CD4-positive, alpha-beta T cell treated with Interleukin-17A for 4 hours (primary cell): ENCODE results near the gene CRYBG1.
"Not testable (repeated sequence)": the region's sequence is repeated elsewhere in the genome, so short reads cannot be mapped to it uniquely, and the experiment has no call there.

Experiments
- DNase-seq: peaks from one replicate; pipeline ENCODE4 v3.0.0-alpha.2; 2020; ENCODE audit warnings: mixed read lengths

The CRYBG1 gene

DNA sequence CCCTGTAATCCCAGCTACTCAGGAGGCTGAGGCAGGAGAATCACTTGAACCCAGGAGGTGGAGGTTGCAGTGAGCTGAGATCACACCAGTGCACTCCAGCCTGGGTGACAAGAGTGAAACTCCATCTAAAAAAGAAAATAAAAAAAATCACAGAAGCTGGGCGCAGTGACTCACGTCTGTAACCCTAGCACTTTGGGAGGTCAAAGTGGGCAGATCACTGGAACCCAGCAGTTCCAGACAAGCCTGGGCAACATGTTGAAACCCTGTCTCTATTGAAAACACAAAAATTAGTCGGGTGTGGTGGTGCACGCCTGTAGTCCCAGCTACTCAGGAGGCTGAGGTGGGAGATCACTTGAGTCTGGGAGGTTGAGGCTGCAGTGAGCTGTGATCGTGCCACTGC, 199.1 kb downstream of the CRYBG1 start:
- DNase-seq = not testable (repeated sequence)

DNA sequence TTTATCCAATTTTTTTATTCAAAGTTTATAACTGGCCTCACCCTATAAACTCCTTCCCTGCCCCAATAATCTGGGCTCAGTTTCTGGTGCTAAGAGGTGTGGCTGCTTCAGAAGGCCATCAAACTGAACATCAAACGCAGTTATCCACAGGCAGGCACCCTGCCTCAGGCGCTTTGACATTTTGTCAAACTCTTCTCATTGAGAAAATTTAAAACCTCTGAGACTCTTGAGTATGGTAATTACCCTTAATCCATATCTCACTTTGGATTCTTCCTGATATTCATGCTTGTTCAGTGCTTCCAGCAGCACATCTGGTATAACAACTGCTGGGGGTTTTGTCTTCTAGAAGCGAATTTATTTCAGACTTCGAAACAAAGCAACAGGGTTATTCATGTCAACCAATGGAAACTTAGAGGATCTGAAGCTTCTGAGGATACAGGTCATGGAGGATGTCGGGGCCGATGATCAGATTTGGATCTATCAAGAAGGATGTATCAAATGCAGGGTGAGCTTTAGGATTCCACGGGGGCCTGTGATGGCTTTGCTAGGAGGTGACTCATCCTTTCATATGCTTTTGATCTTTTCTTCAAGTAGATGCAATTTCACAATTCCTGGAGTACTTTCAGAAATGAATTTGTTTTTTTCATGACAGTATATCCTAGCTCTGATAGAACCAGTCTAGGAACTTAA, 200.6 kb downstream of the CRYBG1 start:
- peak; percentile 30 for DNase-seq

DNA sequence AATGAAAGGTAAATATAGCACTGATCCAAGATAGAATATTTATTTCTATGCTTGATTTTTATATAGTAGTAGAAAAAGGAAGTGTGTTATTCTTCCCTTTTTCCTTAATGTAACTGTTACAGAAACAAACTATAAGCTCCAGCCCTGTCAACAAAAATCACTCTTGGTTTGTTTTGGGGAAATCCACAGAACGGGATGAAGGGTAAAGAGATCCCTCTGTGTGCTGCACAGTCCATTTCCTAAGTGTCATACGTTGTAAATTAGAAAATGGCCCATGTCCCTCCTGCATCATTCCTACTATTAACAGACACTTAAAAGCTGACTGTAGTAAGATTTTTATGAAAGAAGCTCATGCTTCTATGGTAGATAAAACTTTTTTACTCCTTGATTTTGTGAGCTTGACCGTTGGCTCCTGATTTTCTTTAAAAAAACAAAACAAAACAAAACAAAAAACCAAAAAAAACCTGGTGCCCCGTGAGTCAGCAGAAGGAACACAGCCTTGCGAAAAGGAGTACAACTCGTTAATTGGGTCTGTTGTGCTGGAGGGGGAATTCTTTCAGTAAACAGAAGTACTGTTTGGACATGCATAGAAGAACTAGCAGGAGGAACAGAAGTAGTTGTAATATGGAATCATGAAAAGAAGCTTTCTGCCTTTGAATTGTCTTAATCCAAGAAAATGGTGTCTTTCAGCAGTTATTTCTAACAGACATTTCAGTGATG, 201.3 kb downstream of the CRYBG1 start:
- no peak for DNase-seq

DNA sequence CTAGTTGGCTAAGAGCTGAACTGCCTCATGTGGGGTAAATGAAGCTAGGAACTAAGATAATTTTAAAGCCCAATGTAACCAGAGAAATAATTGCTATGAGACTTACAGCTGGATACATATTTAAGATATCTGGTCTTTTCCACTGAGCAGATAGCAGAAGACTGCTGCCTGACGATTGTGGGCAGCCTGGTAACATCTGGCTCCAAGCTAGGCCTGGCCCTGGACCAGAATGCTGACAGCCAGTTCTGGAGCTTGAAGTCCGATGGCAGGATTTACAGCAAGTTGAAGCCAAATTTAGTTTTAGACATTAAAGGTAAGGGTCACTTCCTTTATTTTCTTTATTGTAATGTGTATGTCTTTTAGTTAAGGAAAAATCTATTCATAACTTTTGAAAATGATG, 203.1 kb downstream of the CRYBG1 start:
- no peak for DNase-seq

DNA sequence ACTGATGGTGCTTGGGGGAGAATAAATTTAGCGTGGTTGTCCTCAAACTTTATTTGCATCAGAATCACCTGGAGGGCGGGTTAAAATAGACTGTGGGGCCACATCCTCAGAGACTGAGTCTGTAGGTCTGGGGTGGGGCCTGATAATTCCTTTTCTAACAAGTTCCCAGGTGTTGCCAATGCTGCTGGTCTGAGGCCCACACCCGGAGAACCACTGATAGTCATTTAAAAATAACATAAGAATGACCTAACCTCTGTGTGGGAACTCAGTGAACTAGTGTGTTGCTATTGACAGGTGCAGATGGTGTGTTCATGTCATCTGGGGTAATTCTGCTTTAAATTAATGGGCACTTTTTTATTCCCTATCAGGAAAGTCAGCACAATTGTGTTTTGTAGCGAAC, 204.0 kb downstream of the CRYBG1 start:
- DNase-seq = no peak

DNA sequence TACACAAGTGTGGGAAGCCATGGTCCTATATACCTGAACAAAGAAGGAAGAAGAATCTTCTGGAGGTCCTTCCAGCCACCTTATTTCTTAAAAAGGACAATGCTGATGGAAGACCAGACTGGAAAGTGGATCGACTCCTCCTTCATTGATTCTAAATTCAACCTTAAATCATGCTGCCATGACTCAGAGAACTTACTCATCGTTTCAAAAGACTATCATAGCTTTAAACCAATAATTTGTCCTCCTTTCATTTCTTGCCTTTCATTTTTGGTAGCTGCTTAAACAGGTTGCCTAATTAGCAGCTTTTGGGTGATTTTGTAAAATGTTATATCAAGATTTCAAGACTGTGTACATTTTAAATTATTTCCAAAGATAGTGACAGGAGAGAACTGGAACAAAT, 208.0 kb downstream of the CRYBG1 start:
- DNase-seq = no peak

DNA sequence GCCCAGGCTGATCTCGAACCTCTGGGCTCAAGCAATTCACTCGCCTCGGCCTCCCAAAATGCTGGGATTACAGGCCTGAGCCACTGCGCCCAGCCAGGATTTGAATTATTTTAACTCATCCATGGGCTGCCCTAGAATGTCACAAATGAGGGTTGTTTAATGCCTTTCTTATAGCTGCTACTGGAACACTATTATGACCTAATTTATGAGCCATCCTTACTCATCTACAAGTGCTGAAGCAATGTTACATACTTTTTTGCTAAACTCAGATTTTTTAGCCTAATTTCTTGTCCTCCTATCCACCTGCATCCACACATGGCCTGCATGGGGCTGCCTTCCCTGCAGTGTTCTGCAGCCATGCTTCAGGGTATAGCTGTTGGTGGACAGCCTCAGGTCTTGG, 208.9 kb downstream of the CRYBG1 start:
- no peak for DNase-seq

DNA sequence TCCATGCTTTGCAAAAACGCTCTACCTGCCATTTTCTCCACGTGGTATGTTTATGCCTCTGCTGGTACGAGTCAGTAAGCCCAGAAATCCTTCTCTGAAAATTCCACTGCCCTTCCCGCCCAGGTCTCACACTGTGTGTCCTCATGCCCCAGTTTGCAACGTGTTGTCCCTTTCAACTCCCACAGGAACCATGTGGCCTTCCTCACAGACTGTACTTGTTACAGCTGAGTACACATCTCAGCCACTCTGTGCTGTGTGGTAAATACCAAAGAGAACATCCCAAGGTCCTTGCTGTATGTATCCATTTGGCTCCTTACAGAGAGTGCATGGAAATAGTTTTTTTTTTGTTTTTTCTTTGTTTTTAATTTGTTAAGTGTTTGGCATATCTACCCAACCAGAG, 211.9 kb downstream of the CRYBG1 start:
- no peak for DNase-seq

DNA sequence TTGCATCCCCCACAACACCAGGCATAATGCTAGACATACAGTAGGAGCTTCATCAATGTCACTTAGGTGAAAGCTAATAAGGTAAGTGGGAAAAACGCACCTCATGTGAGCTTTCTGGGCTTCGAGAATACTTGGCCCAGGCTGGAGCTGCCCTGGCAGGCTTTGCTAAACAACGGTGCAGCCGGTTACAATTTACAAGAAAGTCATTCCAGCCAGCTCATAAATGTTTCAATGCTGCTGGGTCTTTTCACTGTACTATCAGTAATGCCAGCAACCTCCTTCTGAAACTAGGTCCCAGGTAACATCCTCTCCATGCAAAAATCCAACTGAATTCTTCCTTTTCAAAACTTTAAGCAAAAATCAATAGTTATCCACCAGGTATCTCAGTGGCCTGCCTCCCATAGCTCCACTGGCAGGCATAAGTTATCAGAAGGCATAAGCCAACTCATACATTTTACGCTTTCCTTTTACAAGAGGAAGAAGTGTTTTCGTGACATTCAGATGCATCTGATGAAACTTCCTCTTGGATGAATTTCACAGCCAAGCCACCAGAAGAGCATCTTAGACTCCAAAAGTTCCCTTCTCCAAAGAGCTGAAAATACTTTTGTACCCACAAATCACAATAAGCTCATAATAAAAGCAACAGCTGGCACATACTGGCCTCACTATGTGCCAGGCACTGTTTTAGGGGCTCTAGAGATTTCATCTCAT, 212.5 kb downstream of the CRYBG1 start:
- no peak for DNase-seq

DNA sequence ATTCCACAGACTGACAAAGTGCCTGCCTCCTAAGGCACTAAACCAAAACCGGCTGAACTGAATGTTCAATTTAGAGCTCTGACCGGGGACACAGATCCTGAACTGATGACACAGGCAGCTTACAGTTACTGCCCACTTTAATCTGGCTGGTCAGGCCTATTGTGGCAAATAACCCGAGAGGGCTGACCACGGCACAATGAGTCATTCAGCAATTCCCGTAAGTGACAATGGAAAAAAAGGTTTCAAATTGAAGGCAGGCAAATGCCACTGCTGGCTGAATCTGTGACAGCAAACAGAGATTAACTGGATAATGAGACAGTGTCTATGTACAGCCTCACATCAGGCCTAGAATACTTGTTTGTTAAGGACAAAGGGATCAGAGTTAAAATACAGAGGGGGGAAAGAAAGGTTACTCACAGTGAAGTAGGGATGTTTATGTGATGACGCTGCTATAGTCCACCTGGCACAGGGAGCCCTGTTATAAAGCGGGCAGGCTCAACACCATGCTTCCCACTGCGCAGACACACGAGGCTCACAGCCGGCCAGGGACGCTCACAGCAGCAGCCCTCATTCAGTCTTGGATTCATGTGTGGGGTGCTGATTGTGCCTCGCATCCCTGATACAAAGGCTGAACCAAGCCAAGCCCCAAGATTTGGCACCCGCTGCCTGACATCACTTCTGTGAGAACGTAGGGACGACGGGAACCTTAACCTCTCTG, 214.4 kb downstream of the CRYBG1 start:
- DNase-seq = no peak

DNA sequence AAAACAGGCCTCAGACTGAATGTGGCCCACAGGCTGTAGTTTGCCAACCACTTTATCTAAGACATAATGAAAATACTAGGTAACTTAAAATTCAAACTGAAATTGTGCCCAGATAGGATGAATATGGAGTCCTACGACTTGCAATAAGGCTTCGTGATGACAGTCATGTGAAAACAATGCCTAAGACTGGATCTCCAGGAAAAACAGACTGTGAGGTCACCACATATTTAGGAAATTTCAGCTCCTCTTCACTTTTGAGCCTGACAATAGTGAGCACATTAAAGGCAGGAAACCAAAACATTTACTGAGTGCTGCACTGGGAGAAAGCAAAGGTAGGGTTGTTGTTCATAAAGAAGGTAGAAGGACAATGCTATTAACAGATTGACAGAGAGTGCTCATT, 218.8 kb downstream of the CRYBG1 start:
- no peak for DNase-seq

DNA sequence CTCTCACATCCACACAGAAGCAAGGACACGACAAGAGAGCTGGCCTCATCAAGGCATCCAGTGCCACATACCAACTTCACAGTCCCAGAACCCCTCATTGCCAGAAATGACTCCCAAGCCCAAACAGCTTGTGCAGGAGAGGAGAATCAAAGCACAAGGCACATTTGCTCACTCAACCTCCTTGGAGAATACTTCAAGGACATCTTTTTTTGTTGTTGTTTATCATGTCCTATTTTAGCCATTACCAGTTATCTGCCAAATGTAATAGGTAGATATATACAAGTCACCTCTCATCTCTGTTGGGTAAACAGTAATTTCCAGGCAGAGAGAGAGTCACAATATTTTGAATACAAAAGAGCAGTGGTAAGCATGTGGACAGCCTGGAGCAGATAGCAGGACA, 221.0 kb downstream of the CRYBG1 start:
- DNase-seq = no peak

DNA sequence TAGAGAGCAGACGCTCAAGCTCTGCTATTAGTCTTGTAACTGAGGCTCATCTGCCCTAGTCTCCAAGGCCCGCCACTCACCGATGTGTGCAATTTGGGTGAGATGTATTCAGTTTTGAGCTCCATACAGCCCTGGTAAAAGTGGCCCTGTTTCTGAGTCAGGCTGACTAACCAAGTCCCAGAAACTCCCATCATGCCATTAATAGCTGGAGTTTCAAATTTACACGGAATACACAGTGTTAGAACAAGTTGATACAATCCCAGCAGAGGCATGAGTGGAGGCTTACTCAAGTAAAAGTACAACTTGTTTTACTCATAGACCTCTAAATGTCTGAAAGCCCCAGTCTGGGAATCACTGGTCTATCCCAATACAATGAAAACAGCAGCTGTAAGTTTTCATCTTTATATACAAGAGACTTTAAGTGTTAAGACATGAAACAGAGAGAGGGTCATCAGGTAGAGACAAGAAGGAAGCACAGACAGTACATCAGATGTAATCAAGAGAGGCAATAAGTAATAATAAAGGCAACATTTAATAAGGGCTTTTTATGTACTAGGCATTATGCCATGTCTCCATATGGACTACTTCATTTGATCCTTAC, 226.4 kb downstream of the CRYBG1 start:
- DNase-seq = no peak

DNA sequence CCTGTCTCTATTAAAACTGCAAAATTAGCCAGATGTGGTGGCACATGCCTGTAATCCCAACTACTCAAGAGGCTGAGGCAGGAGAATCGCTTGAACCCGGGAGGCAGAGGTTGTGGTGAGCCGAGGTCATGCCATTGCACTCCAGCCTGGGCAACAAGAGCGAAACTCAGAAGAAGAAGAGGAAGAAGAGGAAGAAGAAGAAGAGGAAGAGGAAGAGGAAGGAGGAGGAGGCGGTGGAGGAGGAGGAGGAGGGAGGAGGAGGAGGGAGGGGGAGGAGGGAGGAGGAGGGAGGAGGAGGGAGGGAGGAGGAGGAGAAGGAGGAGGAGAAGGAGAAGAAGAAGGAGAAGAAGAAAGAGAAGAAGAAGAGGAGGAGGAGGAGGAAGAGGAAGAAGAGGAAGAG, 228.4 kb downstream of the CRYBG1 start:
- not testable (repeated sequence) for DNase-seq

DNA sequence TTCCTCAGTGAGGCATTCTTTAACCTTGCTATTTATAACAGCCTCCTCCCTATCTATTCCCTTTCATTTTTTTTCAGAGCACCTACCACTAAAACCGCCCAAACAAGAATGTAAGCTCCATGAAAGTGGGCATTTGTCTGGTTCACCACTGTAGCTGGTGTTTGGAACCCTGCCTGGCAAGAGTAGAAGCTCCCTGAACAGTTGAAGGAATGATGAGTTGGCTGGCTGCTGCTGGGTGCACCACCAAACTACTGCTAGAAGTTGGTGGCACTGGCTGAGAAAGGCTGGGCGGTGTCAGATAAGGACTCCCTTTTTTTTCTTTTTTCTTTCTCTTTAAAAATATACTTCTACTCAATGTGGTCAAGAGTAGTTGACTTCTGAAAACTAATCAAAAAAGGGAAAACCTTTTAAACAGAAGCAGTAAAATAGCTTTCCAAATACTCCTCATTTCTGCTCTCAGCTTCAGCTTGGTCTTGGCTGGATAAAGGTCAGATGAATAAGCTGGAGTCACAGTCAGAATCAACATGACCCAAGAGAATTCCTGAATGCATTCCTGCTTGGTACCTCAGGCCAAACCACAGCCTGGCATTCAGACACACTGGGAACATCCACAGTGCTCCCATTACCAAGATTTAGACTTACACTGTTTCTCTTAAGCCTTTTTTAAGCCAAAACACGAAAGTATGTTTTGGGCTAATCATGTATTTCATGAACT, 230.8 kb downstream of the CRYBG1 start:
- no peak for DNase-seq

DNA sequence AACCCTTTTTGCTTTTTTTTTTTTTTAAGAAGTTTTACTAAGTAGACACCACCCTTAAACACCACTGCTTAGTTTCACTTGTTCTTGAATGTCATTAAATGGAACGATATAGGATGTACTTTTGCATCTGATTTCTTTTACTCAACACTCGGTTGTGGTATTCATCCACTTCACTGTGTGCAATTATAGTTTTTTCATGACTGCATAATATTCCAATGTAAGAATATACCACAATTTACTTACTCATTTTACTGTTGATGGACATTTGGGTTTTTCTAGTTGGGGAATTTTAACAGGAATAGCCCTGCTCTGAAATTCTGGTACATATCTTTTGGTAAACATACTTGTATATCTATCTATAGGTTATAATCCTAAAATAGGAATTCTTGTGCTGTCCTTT, 238.9 kb downstream of the CRYBG1 start:
- DNase-seq = no peak

DNA sequence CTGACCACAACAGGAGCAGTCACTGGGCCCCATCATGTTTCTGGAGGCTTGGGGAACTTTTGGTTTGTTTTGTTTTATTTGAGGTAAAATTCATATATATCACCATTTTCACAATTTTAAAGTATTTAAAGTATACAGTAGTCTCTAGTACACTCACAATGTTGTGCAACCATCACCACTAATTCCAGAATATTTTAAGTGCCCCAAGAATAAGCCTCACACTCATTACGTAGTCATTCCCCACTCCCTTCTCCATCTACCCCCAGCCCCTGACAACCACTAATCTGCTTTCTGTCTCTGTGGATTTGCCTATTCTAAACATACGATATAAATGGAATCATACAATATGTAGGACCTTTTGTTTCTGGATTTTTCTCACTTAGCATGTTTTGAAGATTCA, 239.8 kb downstream of the CRYBG1 start:
- no peak for DNase-seq

DNA sequence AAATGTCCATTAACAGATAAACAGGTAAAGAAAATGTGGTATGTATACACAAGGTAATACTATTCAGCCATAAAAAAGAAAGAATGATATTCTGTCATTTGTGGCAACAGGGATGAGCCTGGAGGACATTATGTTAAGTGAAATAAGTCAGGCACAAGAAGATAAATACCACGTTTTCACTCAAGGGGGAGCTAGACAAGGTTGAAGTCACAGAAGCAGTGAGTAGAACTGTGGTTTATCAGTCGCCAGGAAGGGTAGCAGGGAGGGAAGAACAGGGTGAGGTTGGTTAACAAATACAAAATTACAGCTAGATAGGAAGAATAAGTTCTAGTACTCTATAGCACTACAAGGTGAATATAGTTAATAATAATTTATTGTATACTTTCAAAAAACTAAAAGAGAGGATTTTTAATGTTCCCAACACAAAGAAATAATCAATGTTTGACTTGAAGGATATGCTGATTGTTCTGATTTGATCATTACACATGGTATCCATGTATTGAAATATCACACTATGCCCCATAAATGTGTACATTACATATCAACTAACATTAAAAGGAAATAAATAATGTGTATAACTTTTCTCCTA, 247.7 kb downstream of the CRYBG1 start:
- DNase-seq = peak; percentile 23

DNA sequence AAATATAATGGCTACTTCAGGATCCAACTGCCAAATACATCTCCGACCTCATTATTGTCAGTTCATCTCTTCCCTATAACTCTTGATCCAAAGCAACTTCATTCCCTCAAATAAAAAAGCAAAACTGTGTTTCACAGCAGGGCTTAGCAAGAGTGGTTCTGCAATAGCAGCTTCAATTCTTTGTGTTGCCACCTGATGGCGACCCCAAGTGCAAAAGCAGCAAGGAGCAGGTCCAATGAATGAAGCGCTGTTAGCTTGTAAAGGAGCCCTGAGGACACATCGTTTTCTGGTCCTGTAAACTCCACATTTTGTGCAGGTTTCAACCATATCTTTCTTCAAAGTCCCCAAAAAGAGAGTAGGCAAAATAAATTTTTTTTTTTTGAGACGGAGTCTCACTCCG, 249.2 kb downstream of the CRYBG1 start:
- DNase-seq = no peak

DNA sequence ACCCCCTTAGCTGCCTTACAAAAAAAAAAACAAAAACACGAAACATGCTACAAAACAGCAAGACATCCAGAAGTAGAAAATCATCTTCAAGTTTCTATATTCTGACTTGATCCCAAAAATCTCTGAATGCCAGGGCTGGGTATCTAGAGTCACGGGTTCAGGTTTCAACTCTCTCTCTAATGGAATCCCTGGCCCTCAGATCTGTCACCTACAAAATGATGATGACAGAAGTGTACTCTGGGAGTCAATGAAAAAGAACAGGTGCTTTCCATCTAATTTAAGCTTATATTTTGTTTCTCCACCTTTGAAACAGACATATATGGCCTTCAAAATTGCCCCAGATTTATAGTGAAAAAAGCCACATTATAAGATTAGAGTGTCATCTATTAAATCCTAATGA, 250.5 kb downstream of the CRYBG1 start:
- no peak for DNase-seq

DNA sequence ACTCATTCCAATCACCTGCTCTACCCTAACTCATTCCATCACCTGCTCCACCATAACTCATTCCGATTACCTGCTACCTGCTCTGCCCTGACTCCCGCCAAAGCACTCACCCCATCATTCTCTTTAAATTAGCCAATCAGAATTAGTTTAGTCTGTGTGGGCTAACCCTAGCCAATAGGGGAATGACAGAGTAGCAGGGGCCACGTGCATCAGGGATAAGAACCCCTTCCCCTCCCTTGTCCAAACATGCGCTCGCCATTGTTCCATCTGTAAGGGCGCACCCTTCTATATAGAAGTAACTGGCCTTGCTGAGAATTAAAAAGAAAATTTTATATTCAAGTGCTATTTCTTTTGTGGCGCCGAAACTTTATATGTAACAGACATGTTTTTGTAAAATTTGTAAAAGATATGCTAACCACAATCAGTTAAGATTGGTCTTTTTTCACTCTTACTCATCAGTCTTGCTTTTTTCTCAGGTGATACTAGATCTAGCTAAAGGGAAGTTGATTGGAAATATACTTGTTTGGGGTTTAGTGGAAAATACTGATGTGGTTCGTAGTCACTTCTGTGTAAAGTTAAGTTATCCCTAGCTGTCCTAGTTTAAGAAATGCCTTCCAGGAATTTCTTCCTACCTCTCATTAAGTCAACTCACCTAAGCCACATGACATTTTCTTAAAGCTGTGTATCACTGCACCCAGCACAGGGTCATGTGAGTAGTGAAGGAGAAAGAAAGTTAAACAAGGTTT, 252.3 kb downstream of the CRYBG1 start:
- no peak for DNase-seq
